Measurements from ENCODE around the gene ARID4A.

Gene ARID4A

GRCh38 chr14:58275527-58276190 lies 22.7 kb upstream of the ARID4A start:
- Histone ChIP-seq H2BK120ac (ENCODE audit: low read depth, low read length) (no peak overlapping the region), H2BK15ac (ENCODE audit: low read length) (no peak overlapping the region), H3K4me2 (ENCODE audit: insufficient read depth, low read length, poor library complexity, severe bottlenecking) (no peak overlapping the region), H3K14ac (ENCODE audit: low read length) (no peak overlapping the region), H4K91ac (ENCODE audit: low read depth, low read length, poor library complexity) (no peak overlapping the region), H3K27me3 (ENCODE audit: control insufficient read depth in 3 of 3, insufficient read depth in 3 of 3, low read depth in 1 of 3, low read length in 3 of 3) (no peaks in the 10 kb centered on the region), H3K79me1 (ENCODE audit: low read depth, low read length) (no peaks in the 10 kb centered on the region), H2BK12ac (ENCODE audit: low read length) (no peak overlapping the region), H3K23ac (ENCODE audit: low read depth, low read length, poor library complexity) (no peak overlapping the region), H3K4ac (ENCODE audit: low read length) (no peak overlapping the region), H3K36me3 (replicated peaks in 1 of 2; ENCODE audit: control insufficient read depth in 2 of 2, insufficient read depth in 2 of 2, low read length in 2 of 2) (peaks cover 5 to 99% of the 10 kb centered on the region in 2 donors), H3K27ac (replicated peaks; ENCODE audit: low read length) (no peak overlapping the region), H3K9me3 (replicated peaks in 1 of 2; ENCODE audit: control insufficient read depth in 2 of 2, insufficient read depth in 1 of 2, low read depth in 1 of 2, low read length in 2 of 2) (no peaks in the 10 kb centered on the region), H3K18ac (ENCODE audit: low read length) (no peak overlapping the region), H4K8ac (ENCODE audit: low read depth, low read length) (no peak overlapping the region), H3K4me1 (ENCODE audit: control insufficient read depth in 2 of 2, insufficient read depth in 1 of 2, low read depth in 1 of 2, low read length in 2 of 2) (no peaks in the 10 kb centered on the region), H2BK5ac (ENCODE audit: low read length) (no peak overlapping the region), H2AFZ (ENCODE audit: low read length) (no peak overlapping the region), H2AK5ac (ENCODE audit: low read depth, low read length) (no peak overlapping the region), H3K4me3 (ENCODE audit: low read length in 2 of 2) (no peak overlapping the region), H3K9ac (ENCODE audit: low read depth, low read length, poor library complexity) (no peak overlapping the region)
- no CpG with 5 or more reads among the region's 2 CpGs for WGBS, 2 donors (ENCODE audit: extremely low coverage in 2 of 2, insufficient read length in 2 of 2, insufficient replicate concordance in 1 of 2)
- no peak for DNase-seq (ENCODE audit: low spot score)

GRCh38 chr14:58276208-58276607 lies 22.1 kb upstream of the ARID4A start:
- no peak overlapping the region for H3K18ac ChIP-seq (ENCODE audit: low read length)
- H3K4ac ChIP-seq (ENCODE audit: low read length) = no peak overlapping the region
- H2BK12ac ChIP-seq (ENCODE audit: low read length) = no peak overlapping the region
- no peak overlapping the region for H2BK120ac ChIP-seq (ENCODE audit: low read depth, low read length)
- H3K27ac ChIP-seq (replicated peaks; ENCODE audit: low read length) = no peak overlapping the region
- peaks cover 6 to 99% of the 10 kb centered on the region in 2 donors for H3K36me3 ChIP-seq (replicated peaks in 1 of 2; ENCODE audit: control insufficient read depth in 2 of 2, insufficient read depth in 2 of 2, low read length in 2 of 2)
- no peak overlapping the region for H2AFZ ChIP-seq (ENCODE audit: low read length)
- no peaks in the 10 kb centered on the region for H3K9me3 ChIP-seq (replicated peaks in 1 of 2; ENCODE audit: control insufficient read depth in 2 of 2, insufficient read depth in 1 of 2, low read depth in 1 of 2, low read length in 2 of 2)
- DNase-seq (ENCODE audit: low spot score) = no peak
- H3K4me2 ChIP-seq (ENCODE audit: insufficient read depth, low read length, poor library complexity, severe bottlenecking) = no peak overlapping the region
- H2AK5ac ChIP-seq (ENCODE audit: low read depth, low read length) = no peak overlapping the region
- H3K27me3 ChIP-seq (ENCODE audit: control insufficient read depth in 3 of 3, insufficient read depth in 3 of 3, low read depth in 1 of 3, low read length in 3 of 3) = no peaks in the 10 kb centered on the region
- H3K4me3 ChIP-seq (ENCODE audit: low read length in 2 of 2) = no peak overlapping the region
- no peak overlapping the region for H3K23ac ChIP-seq (ENCODE audit: low read depth, low read length, poor library complexity)
- H3K79me1 ChIP-seq (ENCODE audit: low read depth, low read length) = no peaks in the 10 kb centered on the region
- no peak overlapping the region for H4K91ac ChIP-seq (ENCODE audit: low read depth, low read length, poor library complexity)
- no peaks in the 10 kb centered on the region for H3K4me1 ChIP-seq (ENCODE audit: control insufficient read depth in 2 of 2, insufficient read depth in 1 of 2, low read depth in 1 of 2, low read length in 2 of 2)
- WGBS, 2 donors (ENCODE audit: extremely low coverage in 2 of 2, insufficient read length in 2 of 2, insufficient replicate concordance in 1 of 2) = no CpG with 5 or more reads among the region's 1 CpG
- H3K9ac ChIP-seq (ENCODE audit: low read depth, low read length, poor library complexity) = no peak overlapping the region
- no peak overlapping the region for H4K8ac ChIP-seq (ENCODE audit: low read depth, low read length)
- H2BK15ac ChIP-seq (ENCODE audit: low read length) = no peak overlapping the region
- no peak overlapping the region for H2BK5ac ChIP-seq (ENCODE audit: low read length)
- no peak overlapping the region for H3K14ac ChIP-seq (ENCODE audit: low read length)

GRCh38 chr14:58278177-58278576 lies 20.2 kb upstream of the ARID4A start:
- Histone ChIP-seq H3K4ac (ENCODE audit: low read length) (no peak overlapping the region), H3K9me3 (replicated peaks in 1 of 2; ENCODE audit: control insufficient read depth in 2 of 2, insufficient read depth in 1 of 2, low read depth in 1 of 2, low read length in 2 of 2) (no peaks in the 10 kb centered on the region), H3K18ac (ENCODE audit: low read length) (no peak overlapping the region), H3K9ac (ENCODE audit: low read depth, low read length, poor library complexity) (no peak overlapping the region), H3K27ac (replicated peaks; ENCODE audit: low read length) (no peak overlapping the region), H2AK5ac (ENCODE audit: low read depth, low read length) (no peak overlapping the region), H4K8ac (ENCODE audit: low read depth, low read length) (no peak overlapping the region), H2BK12ac (ENCODE audit: low read length) (no peak overlapping the region), H3K4me1 (ENCODE audit: control insufficient read depth in 2 of 2, insufficient read depth in 1 of 2, low read depth in 1 of 2, low read length in 2 of 2) (peaks cover 0 to 5% of the 10 kb centered on the region in 2 donors), H4K91ac (ENCODE audit: low read depth, low read length, poor library complexity) (no peak overlapping the region), H3K36me3 (replicated peaks in 1 of 2; ENCODE audit: control insufficient read depth in 2 of 2, insufficient read depth in 2 of 2, low read length in 2 of 2) (peaks cover 7 to 97% of the 10 kb centered on the region in 2 donors), H3K4me3 (ENCODE audit: low read length in 2 of 2) (no peak overlapping the region), H3K79me1 (ENCODE audit: low read depth, low read length) (no peaks in the 10 kb centered on the region), H3K23ac (ENCODE audit: low read depth, low read length, poor library complexity) (no peak overlapping the region), H3K14ac (ENCODE audit: low read length) (no peak overlapping the region), H3K27me3 (ENCODE audit: control insufficient read depth in 3 of 3, insufficient read depth in 3 of 3, low read depth in 1 of 3, low read length in 3 of 3) (no peaks in the 10 kb centered on the region), H2AFZ (ENCODE audit: low read length) (no peak overlapping the region), H3K4me2 (ENCODE audit: insufficient read depth, low read length, poor library complexity, severe bottlenecking) (no peak overlapping the region), H2BK120ac (ENCODE audit: low read depth, low read length) (no peak overlapping the region), H2BK5ac (ENCODE audit: low read length) (no peak overlapping the region), H2BK15ac (ENCODE audit: low read length) (no peak overlapping the region)
- no peak for DNase-seq (ENCODE audit: low spot score)
- no CpG with 5 or more reads among the region's 8 CpGs for WGBS, 2 donors (ENCODE audit: extremely low coverage in 2 of 2, insufficient read length in 2 of 2, insufficient replicate concordance in 1 of 2)

- Histone ChIP-seq H3K36me3 (replicated peaks in 1 of 2; ENCODE audit: control insufficient read depth in 2 of 2, insufficient read depth in 2 of 2, low read length in 2 of 2) (peaks cover 12 to 97% of the 10 kb centered on the region in 2 donors), H3K23ac (ENCODE audit: low read depth, low read length, poor library complexity) (no peak overlapping the region), H3K79me1 (ENCODE audit: low read depth, low read length) (no peaks in the 10 kb centered on the region), H3K14ac (ENCODE audit: low read length) (no peak overlapping the region), H2BK12ac (ENCODE audit: low read length) (no peak overlapping the region), H3K27me3 (ENCODE audit: control insufficient read depth in 3 of 3, insufficient read depth in 3 of 3, low read depth in 1 of 3, low read length in 3 of 3) (no peaks in the 10 kb centered on the region), H3K4ac (ENCODE audit: low read length) (no peak overlapping the region), H4K91ac (ENCODE audit: low read depth, low read length, poor library complexity) (no peak overlapping the region), H3K9me3 (replicated peaks in 1 of 2; ENCODE audit: control insufficient read depth in 2 of 2, insufficient read depth in 1 of 2, low read depth in 1 of 2, low read length in 2 of 2) (no peaks in the 10 kb centered on the region), H2AFZ (ENCODE audit: low read length) (no peak overlapping the region), H3K9ac (ENCODE audit: low read depth, low read length, poor library complexity) (no peak overlapping the region), H3K4me1 (ENCODE audit: control insufficient read depth in 2 of 2, insufficient read depth in 1 of 2, low read depth in 1 of 2, low read length in 2 of 2) (peaks cover 0 to 5% of the 10 kb centered on the region in 2 donors), H2AK5ac (ENCODE audit: low read depth, low read length) (no peak overlapping the region), H3K4me2 (ENCODE audit: insufficient read depth, low read length, poor library complexity, severe bottlenecking) (no peak overlapping the region), H2BK5ac (ENCODE audit: low read length) (no peak overlapping the region), H3K4me3 (ENCODE audit: low read length in 2 of 2) (no peak overlapping the region), H3K18ac (ENCODE audit: low read length) (no peak overlapping the region), H3K27ac (replicated peaks; ENCODE audit: low read length) (no peak overlapping the region), H2BK15ac (ENCODE audit: low read length) (no peak overlapping the region), H2BK120ac (ENCODE audit: low read depth, low read length) (no peak overlapping the region), H4K8ac (ENCODE audit: low read depth, low read length) (no peak overlapping the region)
- no CpG with 5 or more reads among the region's 4 CpGs for WGBS, 2 donors (ENCODE audit: extremely low coverage in 2 of 2, insufficient read length in 2 of 2, insufficient replicate concordance in 1 of 2)
- no peak for DNase-seq (ENCODE audit: low spot score)
These were observed 17.2 kb upstream of the ARID4A start for GRCh38 chr14:58280954-58281787.
